ENCODE measurements around the gene NEURL1.
A peak's percentile ranks its signal among the peaks of the same experiment; 100 is the strongest.

The NEURL1 gene

GRCh38 chr10:103493362-103493915, at the start of gene NEURL1:
NEURL1 (plus strand) TSS chr10:103493705; CDS start chr10:103494388, 683 bp downstream.
- TF ChIP-seq CTCF (IDR thresholded peaks at IDR 0.05; ENCODE audit: low read depth, low read length), result no peak
- H3K4me3 ChIP-seq (ENCODE audit: low read depth, low read length), result no peak within 1 kb of the TSS
- in situ Hi-C loops (cut with HindIII; ENCODE audit: low sequenced_read_pairs), result no loop called here
- DNase-seq (ENCODE audit: low read depth, low spot score), result no peak

GRCh38 chr10:103444478-103444877, 49.0 kb upstream of the NEURL1 start:
- DNase-seq (ENCODE audit: low read depth, low spot score), result no peak
- in situ Hi-C loops (cut with HindIII; ENCODE audit: low sequenced_read_pairs), result no loop called here
- H3K4me3 ChIP-seq (ENCODE audit: low read depth, low read length), result no peak overlapping the region

GRCh38 chr10:103445366-103445765, 48.1 kb upstream of the NEURL1 start:
- DNase-seq (ENCODE audit: low read depth, low spot score), result no peak
- H3K4me3 ChIP-seq (ENCODE audit: low read depth, low read length), result no peak overlapping the region
- no peak for TF ChIP-seq CTCF (IDR thresholded peaks at IDR 0.05; ENCODE audit: low read depth, low read length)
- in situ Hi-C loops (cut with HindIII; ENCODE audit: low sequenced_read_pairs), result no loop called here

More at GRCh38 chr10:103444478-103444877, 49.0 kb upstream of the NEURL1 start:
- TF ChIP-seq CTCF (IDR thresholded peaks at IDR 0.05; ENCODE audit: low read depth, low read length), result no peak

- no peak for DNase-seq (ENCODE audit: low read depth, low spot score)
- in situ Hi-C loops (cut with HindIII; ENCODE audit: low sequenced_read_pairs), result no loop called here
- no peak overlapping the region for H3K4me3 ChIP-seq (ENCODE audit: low read depth, low read length)
- no peak for TF ChIP-seq CTCF (IDR thresholded peaks at IDR 0.05; ENCODE audit: low read depth, low read length)
These were observed 47.5 kb upstream of the NEURL1 start for GRCh38 chr10:103445767-103446567.

GRCh38 chr10:103447187-103447586, 46.3 kb upstream of the NEURL1 start:
- DNase-seq (ENCODE audit: low read depth, low spot score), result no peak
- TF ChIP-seq CTCF (IDR thresholded peaks at IDR 0.05; ENCODE audit: low read depth, low read length), result no peak
- no peak overlapping the region for H3K4me3 ChIP-seq (ENCODE audit: low read depth, low read length)
- in situ Hi-C loops (cut with HindIII; ENCODE audit: low sequenced_read_pairs), result no loop called here

GRCh38 chr10:103448746-103449145, 44.8 kb upstream of the NEURL1 start:
- DNase-seq (ENCODE audit: low read depth, low spot score), result peak; percentile 53
- in situ Hi-C loops (cut with HindIII; ENCODE audit: low sequenced_read_pairs), result no loop called here
- no peak for TF ChIP-seq CTCF (IDR thresholded peaks at IDR 0.05; ENCODE audit: low read depth, low read length)
- H3K4me3 ChIP-seq (ENCODE audit: low read depth, low read length), result no peak overlapping the region
